ENCODE results near the gene SNX25. TPM values are rescaled to one million over a fixed set of nuclear protein-coding genes. Genes with fewer than 3 reads are reported as not detected.

SNX25 gene
- total and polyA plus RNA-seq, 2 donors (not counting 1 experiment from before 2014, with no cell fraction given) = 12.0 to 77.6 TPM

GRCh38 chr4:185408432-185408831, 199.0 kb downstream of the SNX25 start:
- POLR2A ChIA-PET = no interaction called here
- DNase-seq (no peak), ATAC-seq (ENCODE audit: low read depth) (no peak)
- H3K9ac ChIP-seq (ENCODE audit: low read length) = no peak overlapping the region
- H3K9me3 ChIP-seq (ENCODE audit: control extremely low read depth in 1 of 3, control insufficient read depth in 2 of 3, insufficient read depth in 1 of 3, low read length in 2 of 3) = no peaks in the 10 kb centered on the region
- Mint-ChIP-seq H3K4me1 (peaks cover 3% of the 10 kb centered on the region), H3K27ac (no peak overlapping the region), H3K4me3 (no peak overlapping the region), H3K9me3 (ENCODE audit: insufficient read depth) (no peaks in the 10 kb centered on the region), H3K27me3 (no peaks in the 10 kb centered on the region)
- CTCF ChIA-PET = no interaction called here
- H2AFZ ChIP-seq (ENCODE audit: insufficient read depth, low read depth, low read length, poor library complexity, severe bottlenecking) = no peak overlapping the region
- TF ChIP-seq EZH2 (IDR thresholded peaks at IDR 0.05; ENCODE audit: borderline replicate concordance, insufficient read depth, low read depth, low read length, poor library complexity, severe bottlenecking) = no peak
- no peak for TF ChIP-seq CTCF (IDR thresholded peaks at IDR 0.05)
- H3K4me1 ChIP-seq (ENCODE audit: control insufficient read depth in 2 of 2, insufficient read depth in 2 of 2, low read length in 2 of 2) = no peaks in the 10 kb centered on the region
- no peaks in the 10 kb centered on the region for H4K20me1 ChIP-seq (ENCODE audit: control insufficient read depth, insufficient read depth, low read length, poor library complexity, severe bottlenecking)
- no peak overlapping the region for H3K4me3 ChIP-seq (ENCODE audit: control extremely low read depth in 1 of 5, extremely low read depth in 1 of 5, insufficient read depth in 1 of 5, low read depth in 2 of 5, low read length in 4 of 5)
- no peak overlapping the region for H3K27ac ChIP-seq (ENCODE audit: low read length in 2 of 2)
- H3K36me3 ChIP-seq (replicated peaks in 1 of 2; ENCODE audit: control extremely low read depth in 1 of 2, control insufficient read depth in 1 of 2, extremely low read depth in 1 of 2, insufficient read depth in 2 of 2, low read length in 1 of 2) = peaks cover 0 to 31% of the 10 kb centered on the region in 2 experiments
- H3K27me3 ChIP-seq (replicated peaks in 1 of 4; ENCODE audit: control extremely low read depth in 1 of 4, control insufficient read depth in 3 of 4, insufficient read depth in 4 of 4, low read length in 3 of 4) = no peaks in the 10 kb centered on the region
- peaks cover 3% of the 10 kb centered on the region for H3K79me2 ChIP-seq (ENCODE audit: control insufficient read depth, insufficient read depth, low read length)
- H3K4me2 ChIP-seq (replicated peaks; ENCODE audit: low read depth, low read length, poor library complexity, severe bottlenecking) = no peak overlapping the region
- WGBS (ENCODE audit: insufficient coverage) = 100% methylated on average over 1 of the region's 2 CpGs
- intact Hi-C loops (cut with micrococcal nuclease) = no loop called here

- H3K4me2 ChIP-seq (replicated peaks; ENCODE audit: low read depth, low read length, poor library complexity, severe bottlenecking) = no peak overlapping the region
- DNase-seq = no peak
- H3K4me1 ChIP-seq (ENCODE audit: control insufficient read depth in 2 of 2, insufficient read depth in 2 of 2, low read length in 2 of 2) = no peaks in the 10 kb centered on the region
- TF ChIP-seq CTCF (IDR thresholded peaks at IDR 0.05) (no peak), EZH2 (IDR thresholded peaks at IDR 0.05; ENCODE audit: borderline replicate concordance, insufficient read depth, low read depth, low read length, poor library complexity, severe bottlenecking) (no peak)
- Mint-ChIP-seq H3K27me3 (no peaks in the 10 kb centered on the region), H3K4me1 (no peaks in the 10 kb centered on the region), H3K4me3 (no peak overlapping the region), H3K9me3 (ENCODE audit: insufficient read depth) (no peaks in the 10 kb centered on the region), H3K27ac (no peak overlapping the region)
- H3K9me3 ChIP-seq (ENCODE audit: control extremely low read depth in 1 of 3, control insufficient read depth in 2 of 3, insufficient read depth in 1 of 3, low read length in 2 of 3) = no peaks in the 10 kb centered on the region
- no peaks in the 10 kb centered on the region for H4K20me1 ChIP-seq (ENCODE audit: control insufficient read depth, insufficient read depth, low read length, poor library complexity, severe bottlenecking)
- no peak overlapping the region for H3K9ac ChIP-seq (ENCODE audit: low read length)
- intact Hi-C loops (cut with micrococcal nuclease) = no loop called here
- no peak overlapping the region for H3K27ac ChIP-seq (ENCODE audit: low read length in 2 of 2)
- peaks cover 3% of the 10 kb centered on the region for H3K79me2 ChIP-seq (ENCODE audit: control insufficient read depth, insufficient read depth, low read length)
- no peak overlapping the region for H2AFZ ChIP-seq (ENCODE audit: insufficient read depth, low read depth, low read length, poor library complexity, severe bottlenecking)
- no peak for ATAC-seq (ENCODE audit: low read depth)
- H3K36me3 ChIP-seq (replicated peaks in 1 of 2; ENCODE audit: control extremely low read depth in 1 of 2, control insufficient read depth in 1 of 2, extremely low read depth in 1 of 2, insufficient read depth in 2 of 2, low read length in 1 of 2) = peaks cover 0 to 29% of the 10 kb centered on the region in 2 experiments
- no peak overlapping the region for H3K4me3 ChIP-seq (ENCODE audit: control extremely low read depth in 1 of 5, extremely low read depth in 1 of 5, insufficient read depth in 1 of 5, low read depth in 2 of 5, low read length in 4 of 5)
- H3K27me3 ChIP-seq (replicated peaks in 1 of 4; ENCODE audit: control extremely low read depth in 1 of 4, control insufficient read depth in 3 of 4, insufficient read depth in 4 of 4, low read length in 3 of 4) = no peaks in the 10 kb centered on the region
- ChIA-PET POLR2A (no interaction called here), CTCF (no interaction called here)
- WGBS (ENCODE audit: insufficient coverage) = no CpG with 5 or more reads among the region's 5 CpGs
These were observed 202.5 kb downstream of the SNX25 start for GRCh38 chr4:185411849-185412248.

Data from B cell (primary cell).